Mammary epithelial cell (primary cell): ENCODE data around the gene TMEM94.

ENCODE experiments used
- CTCF ChIP-seq, 2 donors: IDR thresholded peaks in 1 of 2; conservative IDR thresholded peaks in 1 of 2; 2 replicates each; pipeline ENCODE4 v1.5.1; 2011 to 2012; ENCODE audit warnings: inconsistent platforms in 2 of 2, low read length in 2 of 2, mild to moderate bottlenecking in 2 of 2, control low read depth in 1 of 2, low read depth in 1 of 2; ENCODE audit not compliant: insufficient read depth in 1 of 2; ENCODE audit errors: extremely low read depth in 1 of 2
- EZH2 ChIP-seq: IDR thresholded peaks from 2 replicates; pipeline ENCODE4 v1.6.1; 2012; ENCODE audit warnings: low read length, inconsistent platforms, borderline replicate concordance

GRCh38 chr17:75457047-75457654 lies 716 bp downstream of the TMEM94 start:
- TF ChIP-seq CTCF (conservative IDR thresholded peaks at IDR 0.05 in 1 of 2, IDR thresholded peaks at IDR 0.05 in 1 of 2; ENCODE audit: extremely low read depth in 1 of 2, insufficient read depth in 1 of 2, low read depth in 1 of 2, low read length in 2 of 2): no peak
- TF ChIP-seq EZH2: no peak
